ENCODE measurements around the gene DNAJC18. TPM values are rescaled to one million over a fixed set of nuclear protein-coding genes. Genes with fewer than 3 reads are reported as not detected.
"Not testable (repeated sequence)": the region's sequence is repeated elsewhere in the genome, so short reads cannot be mapped to it uniquely, and the experiment has no call there.

Gene DNAJC18
- 9.9 and 16.9 TPM in 2 replicates for polyA plus RNA-seq (2014; cell fraction: cytosol; rRNA removed)
- polyA plus RNA-seq (2014; cell fraction: nucleus; rRNA removed), result 5.5 and 22.8 TPM in 2 replicates

- peak; percentile 95 for DNase-seq (ENCODE audit: low spot score)
Observed at GRCh38 chr5:139439013-139439903, at the start of gene DNAJC18. DNAJC18 (minus strand) TSS chr5:139439525; CDS start chr5:139439445, 80 bp downstream.

- DNase-seq (ENCODE audit: low spot score), result no peak
Observed at GRCh38 chr5:139488260-139488659, 48.9 kb upstream of the DNAJC18 start.

GRCh38 chr5:139486201-139486600 lies 46.9 kb upstream of the DNAJC18 start:
- DNase-seq (ENCODE audit: low spot score), result peak; percentile 47

- not testable (repeated sequence) for DNase-seq (ENCODE audit: low spot score)
Observed at GRCh38 chr5:139482890-139483208, 43.5 kb upstream of the DNAJC18 start.

- no peak for DNase-seq (ENCODE audit: low spot score)
Observed at GRCh38 chr5:139482050-139482889, 42.9 kb upstream of the DNAJC18 start, which contains the start of gene STING1. STING1 (minus strand) TSS chr5:139482758; CDS start chr5:139481704, 1,054 bp downstream.

GRCh38 chr5:139481580-139482049 lies 42.3 kb upstream of the DNAJC18 start:
- no peak for DNase-seq (ENCODE audit: low spot score)

- no peak for DNase-seq (ENCODE audit: low spot score)
Observed at GRCh38 chr5:139481122-139481533, 41.8 kb upstream of the DNAJC18 start.

- DNase-seq (ENCODE audit: low spot score), result not testable (repeated sequence)
Observed at GRCh38 chr5:139479729-139480128, 40.4 kb upstream of the DNAJC18 start.

GRCh38 chr5:139478657-139479423 lies 39.5 kb upstream of the DNAJC18 start:
- DNase-seq (ENCODE audit: low spot score), result peak; percentile 31

- DNase-seq (ENCODE audit: low spot score), result no peak
Observed at GRCh38 chr5:139475865-139476617, 36.7 kb upstream of the DNAJC18 start.

- no peak for DNase-seq (ENCODE audit: low spot score)
Observed at GRCh38 chr5:139474890-139475791, 35.8 kb upstream of the DNAJC18 start.

- no peak for DNase-seq (ENCODE audit: low spot score)
Observed at GRCh38 chr5:139473565-139473964, 34.2 kb upstream of the DNAJC18 start.

GRCh38 chr5:139473105-139473504 lies 33.8 kb upstream of the DNAJC18 start:
- DNase-seq (ENCODE audit: low spot score), result no peak

GRCh38 chr5:139472386-139473030 lies 33.2 kb upstream of the DNAJC18 start:
- no peak for DNase-seq (ENCODE audit: low spot score)

- no peak for DNase-seq (ENCODE audit: low spot score)
Observed at GRCh38 chr5:139470821-139471300, 31.5 kb upstream of the DNAJC18 start, which contains the start of gene SMIM33. SMIM33 (plus strand) TSS chr5:139471004; CDS start chr5:139471122, 118 bp downstream.

- no peak for DNase-seq (ENCODE audit: low spot score)
Observed at GRCh38 chr5:139468421-139468931, 29.2 kb upstream of the DNAJC18 start.

- no peak for DNase-seq (ENCODE audit: low spot score)
Observed at GRCh38 chr5:139462586-139463276, 23.4 kb upstream of the DNAJC18 start, which contains the start of gene ECSCR. ECSCR (minus strand) TSS chr5:139462743; CDS start chr5:139462670, 73 bp downstream.

GRCh38 chr5:139461698-139462097 lies 22.4 kb upstream of the DNAJC18 start:
- no peak for DNase-seq (ENCODE audit: low spot score)

All from SK-N-DZ (cell line).